Measurements from ENCODE around the gene GRIP1.

GRIP1 gene

DNA sequence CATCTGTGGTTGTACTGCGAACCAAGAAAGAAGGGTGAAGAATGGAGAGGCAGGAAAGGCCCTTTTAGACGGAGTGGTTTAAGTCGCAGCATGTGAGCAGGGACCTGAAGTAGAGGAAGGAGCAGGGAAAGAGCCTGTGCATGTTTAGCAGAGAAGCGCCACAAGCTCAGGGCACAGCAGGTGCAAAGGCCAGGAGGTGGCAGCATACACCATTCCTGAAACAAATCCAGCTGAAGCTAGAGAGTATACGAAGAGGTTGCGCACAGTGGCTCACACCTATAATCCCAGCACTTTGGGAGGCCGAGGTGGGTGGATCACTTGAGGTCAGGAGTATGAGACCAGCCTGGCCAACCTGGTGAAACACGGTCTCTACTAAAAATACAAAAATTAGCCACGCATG lies 326.7 kb downstream of the GRIP1 start:
- Histone ChIP-seq H3K9me3 (ENCODE audit: insufficient read depth, low read length) (no peaks in the 10 kb centered on the region), H3K4me3 (ENCODE audit: insufficient read depth, low read length, poor library complexity, severe bottlenecking) (no peak overlapping the region), H3K9ac (ENCODE audit: low read length) (no peak overlapping the region), H2AFZ (ENCODE audit: low read depth, low read length, severe bottlenecking) (no peak overlapping the region), H3F3A (ENCODE audit: insufficient read depth) (no peaks in the 10 kb centered on the region), H3K27ac (ENCODE audit: low read depth, low read length) (no peak overlapping the region), H3K36me3 (ENCODE audit: low read length) (no peaks in the 10 kb centered on the region), H3K27me3 (ENCODE audit: low read length) (no peaks in the 10 kb centered on the region), H3K4me2 (ENCODE audit: low read depth, low read length, poor library complexity, severe bottlenecking) (no peak overlapping the region), H3K9me2 (replicated peaks; ENCODE audit: insufficient read depth, low read length) (no peaks in the 10 kb centered on the region), H4K20me1 (ENCODE audit: low read depth, low read length) (no peaks in the 10 kb centered on the region), H3K79me2 (ENCODE audit: insufficient read depth, low read length) (no peaks in the 10 kb centered on the region)
- TF ChIP-seq, protein P1, sequence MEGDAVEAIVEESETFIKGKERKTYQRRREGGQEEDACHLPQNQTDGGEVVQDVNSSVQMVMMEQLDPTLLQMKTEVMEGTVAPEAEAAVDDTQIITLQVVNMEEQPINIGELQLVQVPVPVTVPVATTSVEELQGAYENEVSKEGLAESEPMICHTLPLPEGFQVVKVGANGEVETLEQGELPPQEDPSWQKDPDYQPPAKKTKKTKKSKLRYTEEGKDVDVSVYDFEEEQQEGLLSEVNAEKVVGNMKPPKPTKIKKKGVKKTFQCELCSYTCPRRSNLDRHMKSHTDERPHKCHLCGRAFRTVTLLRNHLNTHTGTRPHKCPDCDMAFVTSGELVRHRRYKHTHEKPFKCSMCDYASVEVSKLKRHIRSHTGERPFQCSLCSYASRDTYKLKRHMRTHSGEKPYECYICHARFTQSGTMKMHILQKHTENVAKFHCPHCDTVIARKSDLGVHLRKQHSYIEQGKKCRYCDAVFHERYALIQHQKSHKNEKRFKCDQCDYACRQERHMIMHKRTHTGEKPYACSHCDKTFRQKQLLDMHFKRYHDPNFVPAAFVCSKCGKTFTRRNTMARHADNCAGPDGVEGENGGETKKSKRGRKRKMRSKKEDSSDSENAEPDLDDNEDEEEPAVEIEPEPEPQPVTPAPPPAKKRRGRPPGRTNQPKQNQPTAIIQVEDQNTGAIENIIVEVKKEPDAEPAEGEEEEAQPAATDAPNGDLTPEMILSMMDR (IDR thresholded peaks at IDR 0.05; ENCODE audit: insufficient read depth, low read length, poor library complexity, severe bottlenecking) = peak; percentile 21
- TF ChIP-seq EZH2phosphoT487 (conservative IDR thresholded peaks at IDR 0.05; ENCODE audit: low read length) = no peak

DNA sequence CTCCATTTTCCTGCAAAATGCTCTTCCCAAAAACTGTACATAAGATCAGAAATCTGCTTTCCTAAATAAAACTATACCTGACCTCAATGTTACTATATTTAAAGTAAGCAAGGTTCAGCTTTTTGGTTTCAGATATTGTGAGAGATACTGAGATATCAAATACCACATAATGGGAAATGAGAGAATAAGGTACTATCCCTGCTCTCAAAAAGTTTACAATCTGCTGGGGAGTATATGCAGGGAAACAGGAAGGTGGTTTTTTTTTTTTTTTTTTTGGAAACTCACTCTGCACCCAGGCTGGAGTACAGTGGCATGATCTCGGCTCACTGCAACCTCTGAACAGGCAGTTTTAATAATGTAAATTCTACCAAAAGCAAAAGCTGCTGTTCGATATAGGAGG lies 327.6 kb downstream of the GRIP1 start:
- Histone ChIP-seq H3K4me2 (ENCODE audit: low read depth, low read length, poor library complexity, severe bottlenecking) (no peak overlapping the region), H3K4me3 (ENCODE audit: insufficient read depth, low read length, poor library complexity, severe bottlenecking) (no peak overlapping the region), H3K9me2 (replicated peaks; ENCODE audit: insufficient read depth, low read length) (no peaks in the 10 kb centered on the region), H3K9me3 (ENCODE audit: insufficient read depth, low read length) (no peaks in the 10 kb centered on the region), H3F3A (ENCODE audit: insufficient read depth) (no peaks in the 10 kb centered on the region), H3K9ac (ENCODE audit: low read length) (no peak overlapping the region), H2AFZ (ENCODE audit: low read depth, low read length, severe bottlenecking) (no peak overlapping the region), H3K79me2 (ENCODE audit: insufficient read depth, low read length) (no peaks in the 10 kb centered on the region), H4K20me1 (ENCODE audit: low read depth, low read length) (no peaks in the 10 kb centered on the region), H3K27me3 (ENCODE audit: low read length) (no peaks in the 10 kb centered on the region), H3K27ac (ENCODE audit: low read depth, low read length) (no peak overlapping the region), H3K36me3 (ENCODE audit: low read length) (no peaks in the 10 kb centered on the region)
- TF ChIP-seq EZH2phosphoT487 (conservative IDR thresholded peaks at IDR 0.05; ENCODE audit: low read length) = no peak
- TF ChIP-seq, protein P1 (IDR thresholded peaks at IDR 0.05; ENCODE audit: insufficient read depth, low read length, poor library complexity, severe bottlenecking) = no peak

DNA sequence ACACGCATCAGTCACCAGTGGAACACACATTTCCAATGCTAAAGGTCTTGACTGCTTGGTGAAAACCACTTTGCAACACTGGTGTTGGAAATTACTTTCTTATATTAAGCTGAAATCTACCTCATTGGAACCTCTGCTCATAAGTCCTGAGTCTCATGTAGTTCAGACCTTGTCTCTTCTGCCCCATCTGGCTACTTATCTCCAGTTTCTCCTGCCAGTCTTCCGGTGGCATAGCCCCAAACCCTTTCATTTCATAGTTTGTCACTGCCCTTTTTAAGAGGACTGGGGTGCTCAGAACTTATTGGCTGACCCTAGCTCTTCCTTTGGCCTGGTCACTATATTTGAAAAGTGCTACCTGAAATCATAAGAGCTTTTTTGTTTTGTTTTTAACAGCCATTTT lies 332.9 kb downstream of the GRIP1 start:
- Histone ChIP-seq H3K9ac (ENCODE audit: low read length) (no peak overlapping the region), H3K36me3 (ENCODE audit: low read length) (no peaks in the 10 kb centered on the region), H3K9me3 (ENCODE audit: insufficient read depth, low read length) (peaks cover 4% of the 10 kb centered on the region; the same call in 1 of the 2 replicates), H3K27ac (ENCODE audit: low read depth, low read length) (no peak overlapping the region), H2AFZ (ENCODE audit: low read depth, low read length, severe bottlenecking) (no peak overlapping the region), H3F3A (ENCODE audit: insufficient read depth) (no peaks in the 10 kb centered on the region), H3K4me2 (ENCODE audit: low read depth, low read length, poor library complexity, severe bottlenecking) (no peak overlapping the region), H4K20me1 (ENCODE audit: low read depth, low read length) (no peaks in the 10 kb centered on the region), H3K4me3 (ENCODE audit: insufficient read depth, low read length, poor library complexity, severe bottlenecking) (no peak overlapping the region), H3K27me3 (ENCODE audit: low read length) (no peaks in the 10 kb centered on the region), H3K9me2 (replicated peaks; ENCODE audit: insufficient read depth, low read length) (no peaks in the 10 kb centered on the region), H3K79me2 (ENCODE audit: insufficient read depth, low read length) (no peaks in the 10 kb centered on the region)
- no peak for TF ChIP-seq EZH2phosphoT487 (conservative IDR thresholded peaks at IDR 0.05; ENCODE audit: low read length)
- TF ChIP-seq, protein P1 (IDR thresholded peaks at IDR 0.05; ENCODE audit: insufficient read depth, low read length, poor library complexity, severe bottlenecking) = no peak

Data from SU-DHL-6 (cell line).